Colonic mucosa (tissue), 4 donors: Measurements from ENCODE around the gene PLXND1. TPM values are rescaled to one million over a fixed set of nuclear protein-coding genes. Genes with fewer than 3 reads are reported as not detected.
"Not testable (repeated sequence)": the region's sequence is repeated elsewhere in the genome, so short reads cannot be mapped to it uniquely, and the experiment has no call there.

Experiments
- DNase-seq: peaks from one replicate; pipeline ENCODE4 v3.0.0-alpha.2; 2020
- H3K27ac ChIP-seq: fragments of 200-600 bp; one replicate; pipeline ENCODE4 v1.8.0; 2021
- H3K27me3 ChIP-seq: fragments of 200-600 bp; one replicate; pipeline ENCODE4 v1.8.0; 2021
- H3K36me3 ChIP-seq: fragments of 200-600 bp; one replicate; pipeline ENCODE4 v1.8.0; 2021
- H3K4me1 ChIP-seq: fragments of 200-600 bp; one replicate; pipeline ENCODE4 v1.8.0; 2021; ENCODE audit warnings: mild to moderate bottlenecking
- H3K4me3 ChIP-seq: fragments of 200-600 bp; one replicate; pipeline ENCODE4 v1.8.0; 2021
- H3K9ac ChIP-seq, 2 donors: one replicate each; pipeline ENCODE4 v1.7.0; 2013; ENCODE audit warnings: control low read depth in 2 of 2, low read depth in 2 of 2, low read length in 2 of 2
- H3K9me3 ChIP-seq: fragments of 200-600 bp; one replicate; pipeline ENCODE4 v1.8.0; 2021
- CTCF ChIP-seq: fragments of 200-600 bp; IDR thresholded peaks from one replicate; pipeline ENCODE4 v1.8.0; 2022; ENCODE audit warnings: antibody characterized with exemption, mild to moderate bottlenecking
- intact Hi-C: fragments of 100-400 bp; cut with DNase I; formaldehyde crosslinking; loops from one replicate; pipeline ENCODE4 v1.14.1; 2022
- total RNA-seq, 2 donors: library from RNA; stranded (reverse); fragmentation: NEBNext Ultra II Directional in 1 of 2; extraction: Animal tissue kit (Norgen Biotek cat#: 25700) in 1 of 2; gene quantifications; one replicate each; pipeline ENCODE4 v1.2.1, GENCODE V29; 2021
- donor health status: healthy.
- donor health status: DM: no; HTN: no; CAD: no.
- donor health status: DM: no; HTN: no; CAD: no.

The PLXND1 gene
- total RNA-seq, 2 donors from 2014 or later = 25.6 to 26.7 TPM

- Histone ChIP-seq H3K27ac (no peak overlapping the region), H3K9me3 (no peaks in the 10 kb centered on the region), H3K4me3 (no peak overlapping the region), H3K9ac (peak overlapping the region in 1 of 2 donors; percentile 47), H3K27me3 (no peaks in the 10 kb centered on the region), H3K4me1 (no peaks in the 10 kb centered on the region), H3K36me3 (no peaks in the 10 kb centered on the region)
- no peak for DNase-seq
- intact Hi-C loops = no loop called here
- no peak for TF ChIP-seq CTCF
These were observed 4.9 kb upstream of the PLXND1 start for GRCh38 chr3:129611446-129611800.

GRCh38 chr3:129610794-129611445, 4.4 kb upstream of the PLXND1 start:
- DNase-seq, H3K27me3 ChIP-seq, H3K27ac ChIP-seq, H3K4me3 ChIP-seq, H3K36me3 ChIP-seq, H3K4me1 ChIP-seq, intact Hi-C loops, H3K9me3 ChIP-seq, H3K9ac ChIP-seq: not testable (repeated sequence)

- intact Hi-C loops = no loop called here
- Histone ChIP-seq H3K4me3 (no peak overlapping the region), H3K4me1 (no peaks in the 10 kb centered on the region), H3K27me3 (peaks cover 9% of the 10 kb centered on the region), H3K27ac (no peak overlapping the region), H3K36me3 (no peaks in the 10 kb centered on the region), H3K9me3 (no peaks in the 10 kb centered on the region), H3K9ac (no peak overlapping the region)
- no peak for TF ChIP-seq CTCF
- DNase-seq = no peak
These were observed 3.8 kb upstream of the PLXND1 start for GRCh38 chr3:129610276-129610675.

GRCh38 chr3:129609591-129610182, 3.2 kb upstream of the PLXND1 start:
- Histone ChIP-seq H3K9ac (no peak overlapping the region), H3K9me3 (no peaks in the 10 kb centered on the region), H3K4me1 (no peaks in the 10 kb centered on the region), H3K27me3 (peaks cover 15% of the 10 kb centered on the region), H3K36me3 (no peaks in the 10 kb centered on the region), H3K27ac (no peak overlapping the region), H3K4me3 (no peak overlapping the region)
- TF ChIP-seq CTCF = no peak
- no peak for DNase-seq
- intact Hi-C loops = loop anchor here (5.0 kb wide), 1 partner anchor 117 kb away; no protein-coding TSS in a partner anchor

GRCh38 chr3:129608936-129609590, 2.6 kb upstream of the PLXND1 start:
- TF ChIP-seq CTCF = no peak
- peak overlapping the region in 1 of 2 donors; percentile 61 for H3K9ac ChIP-seq
- no peak for DNase-seq
- H3K9me3 ChIP-seq = no peaks in the 10 kb centered on the region
- no peak overlapping the region for H3K27ac ChIP-seq
- intact Hi-C loops = loop anchor here (5.0 kb wide), 1 partner anchor 117 kb away; no protein-coding TSS in a partner anchor
- H3K36me3 ChIP-seq = no peaks in the 10 kb centered on the region
- peaks cover 20% of the 10 kb centered on the region for H3K27me3 ChIP-seq
- H3K4me1 ChIP-seq = no peaks in the 10 kb centered on the region
- H3K4me3 ChIP-seq = no peak overlapping the region
